ENCODE measurements around the gene MRGPRX2. TPM values are rescaled to one million over a fixed set of nuclear protein-coding genes. Genes with fewer than 3 reads are reported as not detected.

MRGPRX2 gene
- total RNA-seq, 1 experiment from 2014 or later = not detected

GRCh38 chr11:19012636-19013035 lies 47.9 kb downstream of the MRGPRX2 start:
- no peak overlapping the region for H3K27ac ChIP-seq (ENCODE audit: low read length)
- no peak overlapping the region for H3K4me2 ChIP-seq (ENCODE audit: low read depth, low read length, poor library complexity, severe bottlenecking)
- no peaks in the 10 kb centered on the region for H3K9me2 ChIP-seq (replicated peaks; ENCODE audit: insufficient read depth, low read length)
- no peak overlapping the region for H3K4me3 ChIP-seq (ENCODE audit: low read length)
- no peaks in the 10 kb centered on the region for H3K27me3 ChIP-seq (ENCODE audit: low read length)
- H3K36me3 ChIP-seq (ENCODE audit: insufficient read depth, low read length) = no peaks in the 10 kb centered on the region
- no peak overlapping the region for H2AFZ ChIP-seq (ENCODE audit: low read length)
- H4K20me1 ChIP-seq (ENCODE audit: insufficient read depth, low read depth, low read length) = no peaks in the 10 kb centered on the region
- no peak overlapping the region for H3K9ac ChIP-seq (ENCODE audit: low read length)
- DNase-seq = no peak
- H3K79me2 ChIP-seq (ENCODE audit: low read length) = no peaks in the 10 kb centered on the region
- H3K9me3 ChIP-seq (ENCODE audit: low read length) = no peaks in the 10 kb centered on the region
- H3K4me1 ChIP-seq (ENCODE audit: low read length) = no peaks in the 10 kb centered on the region

Other genes with a start within 250 kb of the MRGPRX2 start
- not detected in 2 replicates for gene MRGPRX1, start 121.3 kb downstream of the MRGPRX2 start, total RNA-seq (2014; rRNA removed; shearing (Covaris generic); ENCODE audit: low replicate concordance)
- 27.5 and 64.7 TPM in 2 replicates for gene ZDHHC13, start 56.5 kb upstream of the MRGPRX2 start, total RNA-seq (2014; rRNA removed; shearing (Covaris generic); ENCODE audit: low replicate concordance)
- not detected in 2 replicates for gene CSRP3, start 141.3 kb upstream of the MRGPRX2 start, total RNA-seq (2014; rRNA removed; shearing (Covaris generic); ENCODE audit: low replicate concordance)
- 4.1 and 8.4 TPM in 2 replicates for gene E2F8, start 180.2 kb upstream of the MRGPRX2 start, total RNA-seq (2014; rRNA removed; shearing (Covaris generic); ENCODE audit: low replicate concordance)

Data from Karpas-422 (cell line).